ENCODE results near the gene VPREB3.

The VPREB3 gene

GRCh38 chr22:23754220-23754919 lies at the start of gene VPREB3:
Gene VPREB3 (minus strand): TSS chr22:23754425. CDS start chr22:23754363, 62 bp downstream.
- DNase-seq: no peak

GRCh38 chr22:23803001-23803819 lies 49.0 kb upstream of the VPREB3 start:
- no peak for DNase-seq

- DNase-seq: no peak
Observed at GRCh38 chr22:23801886-23802377, 47.7 kb upstream of the VPREB3 start.

GRCh38 chr22:23801238-23801821 lies 47.1 kb upstream of the VPREB3 start:
- no peak for DNase-seq

- no peak for DNase-seq
Observed at GRCh38 chr22:23800297-23801237, 46.3 kb upstream of the VPREB3 start.

- no peak for DNase-seq
Observed at GRCh38 chr22:23796461-23796860, 42.2 kb upstream of the VPREB3 start.

- no peak for DNase-seq
Observed at GRCh38 chr22:23793326-23793725, 39.1 kb upstream of the VPREB3 start.

- DNase-seq: no peak
Observed at GRCh38 chr22:23791738-23792645, 37.8 kb upstream of the VPREB3 start.

- no peak for DNase-seq
Observed at GRCh38 chr22:23790819-23791737, 36.9 kb upstream of the VPREB3 start.

- no peak for DNase-seq
Observed at GRCh38 chr22:23789638-23790037, 35.4 kb upstream of the VPREB3 start.

GRCh38 chr22:23789121-23789520 lies 34.9 kb upstream of the VPREB3 start:
- no peak for DNase-seq

- DNase-seq: no peak
Observed at GRCh38 chr22:23787910-23788309, 33.7 kb upstream of the VPREB3 start.

- no peak for DNase-seq
Observed at GRCh38 chr22:23787600-23787896, 33.3 kb upstream of the VPREB3 start.

- peak; percentile 77 to 78 for DNase-seq
Observed at GRCh38 chr22:23786752-23787599, 32.8 kb upstream of the VPREB3 start, which contains the start of gene SMARCB1. Gene SMARCB1 (plus strand): TSS chr22:23786966. CDS start chr22:23787170, 204 bp downstream.

- no peak for DNase-seq
Observed at GRCh38 chr22:23786261-23786710, 32.1 kb upstream of the VPREB3 start.

- DNase-seq: no peak
Observed at GRCh38 chr22:23784215-23784732, 30.0 kb upstream of the VPREB3 start.

- no peak for DNase-seq
Observed at GRCh38 chr22:23783265-23784150, 29.3 kb upstream of the VPREB3 start.

GRCh38 chr22:23782703-23783102 lies 28.5 kb upstream of the VPREB3 start:
- no peak for DNase-seq

All from AML-193 (cell line).